HCT116 (cell line): ENCODE results near the gene PRRG2. TPM values are rescaled to one million over a fixed set of nuclear protein-coding genes. Genes with fewer than 3 reads are reported as not detected.

Source experiments
- ATAC-seq: fragments of 200-7000 bp; cut with Tn5 transposase; 2 replicates; pipeline ENCODE4 v1.9.1; 2020; ENCODE audit warnings: mild to moderate bottlenecking, moderate library complexity
- BruUV-seq: library from RNA; stranded (reverse); fragments of 400-500 nt; replicated peaks from 2 replicates; lab custom pipeline; 2021; lab: Mats Ljungman, UMichigan
- CTCF ChIA-PET: fragments of 300-600 bp; sonication (Branson Sonifier 250); formaldehyde crosslinking; loops from one replicate; lab custom pipeline; 2021; ENCODE audit warnings: antibody characterized with exemption; lab: Charles Lee
- POLR2A ChIA-PET: fragments of 300-600, 350-600 bp; sonication (Branson Sonifier 250); formaldehyde crosslinking; loops from one replicate; lab custom pipeline; 2021; ENCODE audit warnings: antibody characterized with exemption; lab: Charles Lee
- RAD21 ChIA-PET, 2 experiments: fragments of 300-600 bp; sonication (Branson Sonifier 250); formaldehyde crosslinking; loops; one replicate each; lab custom pipeline; 2023; ENCODE audit warnings: low total read pairs in 2 of 2; ENCODE audit not compliant: uncharacterized antibody in 2 of 2, unreplicated experiment in 2 of 2, low non-redundant PET in 1 of 2; lab: Charles Lee
- DNase-seq: peaks from one replicate; pipeline ENCODE4 v3.0.0-alpha.2; 2010; ENCODE audit warnings: low read depth, low spot score
- H2AFZ ChIP-seq: fragments of 200-600 bp; shearing (Covaris generic), sonication (generic); 2 replicates; pipeline ENCODE4 v1.6.1; 2017; ENCODE audit warnings: low read depth, mixed run types, mixed read lengths, antibody characterized with exemption, low read length; ENCODE audit not compliant: poor library complexity, severe bottlenecking
- H3K27ac ChIP-seq: 2 replicates; pipeline ENCODE4 v1.5.1; 2012; ENCODE audit warnings: low read depth, low read length
- H3K27me3 ChIP-seq: fragments of 200-600 bp; sonication (generic); 2 replicates; pipeline ENCODE4 v1.6.1; 2016; ENCODE audit warnings: mixed run types, low read length, mixed read lengths; ENCODE audit not compliant: insufficient read depth
- H3K36me3 ChIP-seq, 2 experiments: fragments of 200-500 bp in 1 of 2; fragments of 200-600 bp in 1 of 2; sonication (Bioruptor generic) in 1 of 2; sonication (generic) in 1 of 2; 2 replicates each; pipeline versions ENCODE4 v1.5.1 to v1.6.1; 2014 to 2016; ENCODE audit warnings: low read length in 2 of 2, inconsistent platforms in 1 of 2, mixed read lengths in 1 of 2, mixed run types in 1 of 2; ENCODE audit not compliant: insufficient read depth in 2 of 2, control insufficient read depth in 1 of 2
- H3K4me1 ChIP-seq, 2 experiments: fragments of 200-600 bp in 1 of 2; sonication (generic) in 1 of 2; 2 replicates each; pipeline versions ENCODE4 v1.5.1 to v1.6.1; 2012 to 2017; ENCODE audit warnings: low read length in 2 of 2, inconsistent platforms in 1 of 2, mild to moderate bottlenecking in 1 of 2, mixed read lengths in 1 of 2, mixed run types in 1 of 2, moderate library complexity in 1 of 2; ENCODE audit not compliant: insufficient read depth in 2 of 2, control insufficient read depth in 1 of 2
- H3K4me2 ChIP-seq: fragments of 200-600 bp; sonication (generic); 2 replicates; pipeline ENCODE4 v1.6.1; 2017; ENCODE audit warnings: mixed run types, low read length, mixed read lengths
- H3K4me3 ChIP-seq, 2 experiments: fragments of 200-600 bp in 1 of 2; sonication (generic) in 1 of 2; replicated peaks in 1 of 2; 2 replicates each; pipeline ENCODE4 v1.5.1; 2011 to 2016; ENCODE audit warnings: low read length in 2 of 2, control low read depth in 1 of 2, low read depth in 1 of 2, mild to moderate bottlenecking in 1 of 2, mixed read lengths in 1 of 2, mixed run types in 1 of 2
- H3K79me2 ChIP-seq: fragments of 200-600 bp; sonication (generic); 2 replicates; pipeline ENCODE4 v1.6.1; 2017; ENCODE audit warnings: mild to moderate bottlenecking, mixed run types, low read length, moderate library complexity, mixed read lengths; ENCODE audit not compliant: insufficient read depth
- H3K9ac ChIP-seq: fragments of 200-600 bp; sonication (generic); 2 replicates; pipeline ENCODE4 v1.6.1; 2016; ENCODE audit warnings: low read length, mixed read lengths
- H3K9me2 ChIP-seq: fragments of 200-600 bp; sonication (generic), shearing (Covaris generic); 2 replicates; pipeline ENCODE4 v1.6.1; 2017; ENCODE audit warnings: mixed run types, mild to moderate bottlenecking, moderate library complexity; ENCODE audit not compliant: insufficient read depth
- H3K9me3 ChIP-seq, 2 experiments: fragments of 200-500 bp in 1 of 2; fragments of 200-600 bp in 1 of 2; sonication (Bioruptor generic) in 1 of 2; sonication (generic) in 1 of 2; 2 replicates each; pipeline ENCODE4 v1.6.1; 2014 to 2017; ENCODE audit warnings: low read length in 2 of 2, mixed read lengths in 2 of 2, inconsistent platforms in 1 of 2, low read depth in 1 of 2, mild to moderate bottlenecking in 1 of 2, mixed run types in 1 of 2, moderate library complexity in 1 of 2; ENCODE audit not compliant: control insufficient read depth in 1 of 2, insufficient read depth in 1 of 2
- H4K20me1 ChIP-seq: fragments of 200-600 bp; sonication (generic), shearing (Covaris generic); 2 replicates; pipeline ENCODE4 v1.6.1; 2017; ENCODE audit warnings: mixed run types, mild to moderate bottlenecking, moderate library complexity; ENCODE audit not compliant: insufficient read depth
- CBX3 ChIP-seq: IDR thresholded peaks from 2 replicates; pipeline ENCODE4 v1.6.1; 2012; ENCODE audit warnings: low read depth
- CEBPB ChIP-seq: IDR thresholded peaks from 2 replicates; pipeline ENCODE4 v1.6.1; 2012; ENCODE audit warnings: low read depth
- CTCF ChIP-seq, 3 experiments: fragments of 200-600 bp in 1 of 3; sonication (generic) in 1 of 3; IDR thresholded peaks in 2 of 3; conservative IDR thresholded peaks in 1 of 3; 2 replicates each; pipeline ENCODE4 v1.5.1; 2012 to 2017; ENCODE audit warnings: low read depth in 2 of 3, low read length in 2 of 3, antibody characterized with exemption in 1 of 3, borderline replicate concordance in 1 of 3, control low read depth in 1 of 3, mild to moderate bottlenecking in 1 of 3, mixed read lengths in 1 of 3, mixed run types in 1 of 3, moderate library complexity in 1 of 3; ENCODE audit not compliant: insufficient read depth in 1 of 3
- EZH2 ChIP-seq: fragments of 200-600 bp; sonication (generic); IDR thresholded peaks from 2 replicates; pipeline ENCODE4 v1.6.1; 2017; ENCODE audit warnings: antibody characterized with exemption, mixed run types
- EZH2phosphoT487 ChIP-seq: fragments of 200-600 bp; IDR thresholded peaks from 2 replicates; pipeline ENCODE4 v1.6.1; 2018; ENCODE audit warnings: antibody characterized with exemption, borderline replicate concordance
- JUND ChIP-seq: IDR thresholded peaks from 2 replicates; pipeline ENCODE4 v1.6.1; 2012
- POLR2A ChIP-seq: IDR thresholded peaks from 2 replicates; pipeline ENCODE4 v1.7.0; 2011; ENCODE audit warnings: borderline replicate concordance; ENCODE audit not compliant: insufficient read depth, insufficient read length; ENCODE audit errors: extremely low read depth
- RAD21 ChIP-seq: IDR thresholded peaks from 2 replicates; pipeline ENCODE4 v1.6.1; 2012; ENCODE audit warnings: low read depth, mild to moderate bottlenecking
- REST ChIP-seq: IDR thresholded peaks from 2 replicates; pipeline ENCODE4 v1.6.1; 2012; ENCODE audit warnings: low read depth
- SRF ChIP-seq: IDR thresholded peaks from 2 replicates; pipeline ENCODE4 v1.6.1; 2012; ENCODE audit warnings: low read depth
- TCF7L2 ChIP-seq: IDR thresholded peaks from 2 replicates; pipeline ENCODE4 v1.7.0; 2011; ENCODE audit warnings: borderline replicate concordance, inconsistent platforms; ENCODE audit not compliant: insufficient read depth, insufficient read length; ENCODE audit errors: extremely low read depth
- ZBTB33 ChIP-seq: IDR thresholded peaks from 2 replicates; pipeline ENCODE4 v1.6.1; 2011; ENCODE audit warnings: mild to moderate bottlenecking, low read length, moderate library complexity; ENCODE audit not compliant: insufficient replicate concordance; ENCODE audit errors: extremely low read depth
- ZFX ChIP-seq: fragments of 450-650 bp; IDR thresholded peaks from 2 replicates; pipeline ENCODE4 v1.6.1; 2017
- intact Hi-C: fragments of 100-400 bp; cut with micrococcal nuclease; formaldehyde crosslinking; loops from 2 replicates; pipeline ENCODE4 v1.10.0; 2022
- total RNA-seq: library from RNA; stranded (reverse); gene quantifications from one replicate; pipeline ENCODE4 v1.2.1, GENCODE V29; 2021; ENCODE audit not compliant: unreplicated experiment
- TF ChIP-seq, protein P1 (sequence below): IDR thresholded peaks from 2 replicates; pipeline ENCODE4 v1.6.1; 2012

The PRRG2 gene
- total RNA-seq, 1 experiment from 2014 or later: 6.2 TPM

- no peaks in the 10 kb centered on the region for H3K9me2 ChIP-seq
- no peaks in the 10 kb centered on the region for H3K27me3 ChIP-seq
- H3K4me1 ChIP-seq: peaks cover 15 to 45% of the 10 kb centered on the region in 2 experiments
- RAD21 ChIA-PET: interaction anchor here (1.1 to 1.8 kb wide), 2 partner anchors 37 to 46 kb away, joined by 6 read pairs; partner anchors contain the start of gene PRMT1 (in 1 of the 2)
- intact Hi-C loops: loop anchor here (1.0 to 2.0 kb wide), 5 partner anchors 25 to 73 kb away; partner anchors contain the start of genes NOSIP and PRRG2
- peaks cover 34% of the 10 kb centered on the region for H3K79me2 ChIP-seq
- no peak for ATAC-seq
- H3K27ac ChIP-seq: peak overlapping the region; percentile 98
- POLR2A ChIA-PET: interaction anchor here (0.7 to 4.7 kb wide), 24 partner anchors 9 to 851 kb away, joined by 3 to 92 read pairs (median 6); partner anchors contain the start of genes ALDH16A1, BCL2L12, DKKL1 and IRF3
- peak overlapping the region; percentile 68 to 92 for H3K4me3 ChIP-seq
- H3K9me3 ChIP-seq: no peaks in the 10 kb centered on the region
- H3K36me3 ChIP-seq: peaks cover 0 to 5% of the 10 kb centered on the region in 2 experiments; a peak in 3 of 4 replicates
- peak overlapping the region; percentile 99 for H3K9ac ChIP-seq
- H2AFZ ChIP-seq: no peak overlapping the region
- CTCF ChIA-PET: interaction anchor here (1.1 to 2.8 kb wide), 7 partner anchors 25 to 161 kb away, joined by 4 to 23 read pairs (median 11); partner anchors contain the start of gene PRMT1
- H3K4me2 ChIP-seq: peak overlapping the region; percentile 92
- DNase-seq: no peak
- no peak for TF ChIP-seq RAD21
- no peak for TF ChIP-seq SRF
- TF ChIP-seq EZH2: no peak
- TF ChIP-seq EZH2phosphoT487: no peak
- TF ChIP-seq TCF7L2: no peak
- no peak for TF ChIP-seq CEBPB
- TF ChIP-seq POLR2A: no peak
- TF ChIP-seq JUND: no peak
- TF ChIP-seq ZBTB33: no peak
- TF ChIP-seq, protein P1, sequence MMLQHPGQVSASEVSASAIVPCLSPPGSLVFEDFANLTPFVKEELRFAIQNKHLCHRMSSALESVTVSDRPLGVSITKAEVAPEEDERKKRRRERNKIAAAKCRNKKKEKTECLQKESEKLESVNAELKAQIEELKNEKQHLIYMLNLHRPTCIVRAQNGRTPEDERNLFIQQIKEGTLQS: no peak
- no peak for TF ChIP-seq CBX3
- no peak for TF ChIP-seq CTCF (IDR thresholded peaks at IDR 0.05 in 2 of 3, conservative IDR thresholded peaks at IDR 0.05 in 1 of 3; ENCODE audit: borderline replicate concordance in 1 of 3, insufficient read depth in 1 of 3, low read depth in 2 of 3, low read length in 2 of 3)
- TF ChIP-seq ZFX: no peak
- TF ChIP-seq REST: no peak
- TSS peak; percentile 11 for BruUV-seq
- no peaks in the 10 kb centered on the region for H4K20me1 ChIP-seq
Observed at GRCh38 chr19:49639401-49640112, 58.4 kb downstream of the PRRG2 start.
